ENCODE results near the gene TFF2. TPM values are rescaled to one million over a fixed set of nuclear protein-coding genes. Genes with fewer than 3 reads are reported as not detected.

TFF2 gene
- total RNA-seq, 2 experiments from 2014 or later, result not detected

GRCh38 chr21:42347601-42348327 is 3.0 kb downstream of the TFF2 start:
- no peak for DNase-seq
- Mint-ChIP-seq H3K9me3 (no peaks in the 10 kb centered on the region), H3K4me1 (ENCODE audit: low read depth) (no peaks in the 10 kb centered on the region), H3K27ac (no peak overlapping the region), H3K27me3 (ENCODE audit: low read depth) (no peaks in the 10 kb centered on the region), H3K36me3 (ENCODE audit: low read depth) (no peaks in the 10 kb centered on the region), H3K4me3 (no peak overlapping the region)
- CTCF ChIA-PET, result no interaction called here
- intact Hi-C loops (cut with micrococcal nuclease), result no loop called here

- no peaks in the 10 kb centered on the region for H3K27me3 Mint-ChIP-seq (ENCODE audit: low read depth)
- H3K36me3 Mint-ChIP-seq (ENCODE audit: low read depth), result no peaks in the 10 kb centered on the region
- intact Hi-C loops (cut with micrococcal nuclease), result no loop called here
- CTCF ChIA-PET, result interaction anchor here (0.7 to 0.9 kb wide), 2 partner anchors 9 to 36 kb away, joined by 3 read pairs; no protein-coding TSS in a partner anchor
- H3K9me3 Mint-ChIP-seq, result no peaks in the 10 kb centered on the region
- H3K27ac Mint-ChIP-seq, result no peak overlapping the region
- no peaks in the 10 kb centered on the region for H3K4me1 Mint-ChIP-seq (ENCODE audit: low read depth)
- DNase-seq, result no peak
- H3K4me3 Mint-ChIP-seq, result no peak overlapping the region
Measured at GRCh38 chr21:42346866-42347600, 3.8 kb downstream of the TFF2 start.

GRCh38 chr21:42346441-42346840 is 4.4 kb downstream of the TFF2 start:
- no peaks in the 10 kb centered on the region for H3K27me3 Mint-ChIP-seq (ENCODE audit: low read depth)
- no peaks in the 10 kb centered on the region for H3K36me3 Mint-ChIP-seq (ENCODE audit: low read depth)
- H3K27ac Mint-ChIP-seq, result no peak overlapping the region
- CTCF ChIA-PET, result interaction anchor here (0.7 to 0.9 kb wide), 2 partner anchors 8 to 35 kb away, joined by 3 read pairs; no protein-coding TSS in a partner anchor
- no peaks in the 10 kb centered on the region for H3K4me1 Mint-ChIP-seq (ENCODE audit: low read depth)
- intact Hi-C loops (cut with micrococcal nuclease), result no loop called here
- H3K4me3 Mint-ChIP-seq, result no peak overlapping the region
- no peaks in the 10 kb centered on the region for H3K9me3 Mint-ChIP-seq
- DNase-seq, result no peak

GRCh38 chr21:42344631-42345030 is 6.2 kb downstream of the TFF2 start:
- CTCF ChIA-PET, result interaction anchor here (1.2 kb wide), 1 partner anchor 16 kb away, joined by 4 read pairs; no protein-coding TSS in a partner anchor
- no peaks in the 10 kb centered on the region for H3K27me3 Mint-ChIP-seq (ENCODE audit: low read depth)

GRCh38 chr21:42343963-42344510 is 6.8 kb downstream of the TFF2 start:
- H3K4me3 Mint-ChIP-seq, result no peak overlapping the region
- intact Hi-C loops (cut with micrococcal nuclease), result no loop called here

More at GRCh38 chr21:42344631-42345030, 6.2 kb downstream of the TFF2 start:
- Mint-ChIP-seq H3K9me3 (no peaks in the 10 kb centered on the region), H3K4me3 (no peak overlapping the region), H3K36me3 (ENCODE audit: low read depth) (no peaks in the 10 kb centered on the region), H3K27ac (no peak overlapping the region), H3K4me1 (ENCODE audit: low read depth) (no peaks in the 10 kb centered on the region)
- DNase-seq, result no peak
- intact Hi-C loops (cut with micrococcal nuclease), result no loop called here

GRCh38 chr21:42343556-42343955 is 7.2 kb downstream of the TFF2 start:
- intact Hi-C loops (cut with micrococcal nuclease), result no loop called here
- Mint-ChIP-seq H3K4me1 (ENCODE audit: low read depth) (no peaks in the 10 kb centered on the region), H3K36me3 (ENCODE audit: low read depth) (no peaks in the 10 kb centered on the region), H3K9me3 (no peaks in the 10 kb centered on the region), H3K27ac (no peak overlapping the region), H3K27me3 (ENCODE audit: low read depth) (no peaks in the 10 kb centered on the region), H3K4me3 (no peak overlapping the region)
- CTCF ChIA-PET, result no interaction called here
- no peak for DNase-seq

More at GRCh38 chr21:42343963-42344510, 6.8 kb downstream of the TFF2 start:
- no peaks in the 10 kb centered on the region for H3K27me3 Mint-ChIP-seq (ENCODE audit: low read depth)
- no peaks in the 10 kb centered on the region for H3K36me3 Mint-ChIP-seq (ENCODE audit: low read depth)
- no peak for DNase-seq
- H3K27ac Mint-ChIP-seq, result no peak overlapping the region
- no peaks in the 10 kb centered on the region for H3K9me3 Mint-ChIP-seq
- CTCF ChIA-PET, result interaction anchor here (1.2 kb wide), 1 partner anchor 17 kb away, joined by 4 read pairs; no protein-coding TSS in a partner anchor
- H3K4me1 Mint-ChIP-seq (ENCODE audit: low read depth), result no peaks in the 10 kb centered on the region

GRCh38 chr21:42343101-42343500 is 7.7 kb downstream of the TFF2 start:
- CTCF ChIA-PET, result no interaction called here
- Mint-ChIP-seq H3K9me3 (no peaks in the 10 kb centered on the region), H3K4me3 (no peak overlapping the region), H3K27ac (no peak overlapping the region), H3K36me3 (ENCODE audit: low read depth) (no peaks in the 10 kb centered on the region), H3K4me1 (ENCODE audit: low read depth) (peaks cover 3% of the 10 kb centered on the region), H3K27me3 (ENCODE audit: low read depth) (no peaks in the 10 kb centered on the region)
- no peak for DNase-seq
- intact Hi-C loops (cut with micrococcal nuclease), result no loop called here

- DNase-seq, result no peak
- Mint-ChIP-seq H3K36me3 (ENCODE audit: low read depth) (no peaks in the 10 kb centered on the region), H3K4me1 (ENCODE audit: low read depth) (peaks cover 8% of the 10 kb centered on the region), H3K27me3 (ENCODE audit: low read depth) (no peaks in the 10 kb centered on the region), H3K9me3 (no peaks in the 10 kb centered on the region), H3K4me3 (no peak overlapping the region), H3K27ac (no peak overlapping the region)
- intact Hi-C loops (cut with micrococcal nuclease), result no loop called here
- CTCF ChIA-PET, result interaction anchor here (0.7 to 0.9 kb wide), 2 partner anchors 31 to 46 kb away, joined by 3 to 5 read pairs; no protein-coding TSS in a partner anchor
Measured at GRCh38 chr21:42341776-42342542, 8.8 kb downstream of the TFF2 start.

- no peaks in the 10 kb centered on the region for H3K9me3 Mint-ChIP-seq
- DNase-seq, result no peak
- peaks cover 8% of the 10 kb centered on the region for H3K4me1 Mint-ChIP-seq (ENCODE audit: low read depth)
- H3K27me3 Mint-ChIP-seq (ENCODE audit: low read depth), result no peaks in the 10 kb centered on the region
- CTCF ChIA-PET, result interaction anchor here (0.6 to 1.1 kb wide), 3 partner anchors 20 to 109 kb away, joined by 3 to 5 read pairs (median 3); partner anchors contain the start of gene UBASH3A
- H3K27ac Mint-ChIP-seq, result no peak overlapping the region
- H3K36me3 Mint-ChIP-seq (ENCODE audit: low read depth), result no peaks in the 10 kb centered on the region
- no peak overlapping the region for H3K4me3 Mint-ChIP-seq
- intact Hi-C loops (cut with micrococcal nuclease), result no loop called here
Measured at GRCh38 chr21:42340187-42341050, 10.4 kb downstream of the TFF2 start.

- no peak overlapping the region for H3K4me3 Mint-ChIP-seq
- no peak for DNase-seq
- CTCF ChIA-PET, result interaction anchor here (0.5 to 4.1 kb wide), 20 partner anchors 7 to 212 kb away, joined by 3 to 30 read pairs (median 4); partner anchors contain the start of genes TFF2 and UBASH3A
- no peak overlapping the region for H3K27ac Mint-ChIP-seq
- intact Hi-C loops (cut with micrococcal nuclease), result loop anchor here (1.0 to 10.0 kb wide), 5 partner anchors 42 to 198 kb away; no protein-coding TSS in a partner anchor
- H3K27me3 Mint-ChIP-seq (ENCODE audit: low read depth), result no peaks in the 10 kb centered on the region
- no peaks in the 10 kb centered on the region for H3K9me3 Mint-ChIP-seq
- peaks cover 8% of the 10 kb centered on the region for H3K4me1 Mint-ChIP-seq (ENCODE audit: low read depth)
- no peaks in the 10 kb centered on the region for H3K36me3 Mint-ChIP-seq (ENCODE audit: low read depth)
Measured at GRCh38 chr21:42338729-42339715, 11.8 kb downstream of the TFF2 start.

Measured in activated naive CD4-positive, alpha-beta T cell treated with anti-CD3 and anti-CD28 coated beads for 36 hours (primary cell).